Spinal cord (tissue), 10 donors: ENCODE results near the gene LRRC55. TPM values are rescaled to one million over a fixed set of nuclear protein-coding genes. Genes with fewer than 3 reads are reported as not detected.
A peak's percentile ranks its signal among the peaks of the same experiment; 100 is the strongest.

Experiments
- DNase-seq, 6 donors: peaks; one replicate each; pipeline versions ENCODE4 v3.0.0 to v3.0.0-alpha.2; 2013 to 2015; ENCODE audit warnings: low spot score in 6 of 6, low read depth in 4 of 6
- H3K27ac ChIP-seq: one replicate; pipeline ENCODE4 v1.5.1; 2013; ENCODE audit warnings: low read depth, low read length, control low read depth
- H3K27me3 ChIP-seq: one replicate; pipeline ENCODE4 v1.6.1; 2013; ENCODE audit warnings: low read length; ENCODE audit not compliant: control insufficient read depth, insufficient read depth
- H3K36me3 ChIP-seq: one replicate; pipeline ENCODE4 v1.6.1; 2013; ENCODE audit warnings: low read length; ENCODE audit not compliant: control insufficient read depth, insufficient read depth
- H3K4me1 ChIP-seq: one replicate; pipeline ENCODE4 v1.6.1; 2013; ENCODE audit warnings: low read length; ENCODE audit not compliant: control insufficient read depth, insufficient read depth
- H3K4me3 ChIP-seq: one replicate; pipeline ENCODE4 v1.5.1; 2013; ENCODE audit warnings: low read depth, low read length, control low read depth
- H3K9me3 ChIP-seq: one replicate; pipeline ENCODE4 v1.6.1; 2013; ENCODE audit warnings: low read length; ENCODE audit not compliant: control insufficient read depth, insufficient read depth
- WGBS: methylation state at CpG from one replicate; pipeline ENCODE4 v1.1.5; 2013; ENCODE audit warnings: missing lambda C conversion rate; ENCODE audit not compliant: insufficient coverage; 5-methylcytosine and 5-hydroxymethylcytosine counted together
- polyA plus RNA-seq, 2 donors: library from polyadenylated mRNA; unstranded; fragments of 120-200 nt; gene quantifications; one replicate each; pipeline ENCODE4 v1.2.1, GENCODE V29; 2013; ENCODE audit not compliant: insufficient read length in 2 of 2
- total RNA-seq, 2 donors: library from RNA; depleted of rRNA in 1 of 2; stranded (reverse); fragments of 120-200 nt in 1 of 2; fragments of >200 nt in 1 of 2; gene quantifications; one replicate each; pipeline versions ENCODE4 v1.2.3 to v1.2.4, GENCODE V29; 2013 to 2014
- donor health status: healthy.

LRRC55 gene
- total and polyA plus RNA-seq, 4 donors = 8.7 to 39.3 (median 22.6) TPM

DNA sequence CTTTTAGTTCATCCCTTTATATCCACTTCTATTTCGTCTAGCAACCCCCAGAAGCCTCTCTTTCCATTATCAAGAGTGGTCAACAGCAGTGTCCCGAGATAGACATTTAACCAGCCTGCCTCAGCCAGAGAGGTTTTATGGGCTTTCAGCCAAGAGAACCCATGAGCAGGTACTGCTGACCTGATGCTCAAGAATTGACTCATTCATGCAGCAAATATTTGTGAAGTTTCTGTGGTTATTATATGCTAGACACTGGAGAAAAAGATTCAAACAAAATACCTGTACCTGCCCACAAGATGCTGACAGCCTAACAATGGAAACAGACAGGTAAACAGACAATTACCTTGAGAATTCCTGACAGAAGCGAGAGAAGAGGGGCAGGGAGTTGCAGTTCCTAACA is 9.7 kb upstream of the LRRC55 start:
- Histone ChIP-seq H3K4me1 (no peaks in the 10 kb centered on the region), H3K27ac (no peak overlapping the region), H3K4me3 (no peak overlapping the region), H3K36me3 (no peaks in the 10 kb centered on the region), H3K27me3 (no peaks in the 10 kb centered on the region), H3K9me3 (peaks cover 2% of the 10 kb centered on the region)
- no peak for DNase-seq
- WGBS = 78% methylated on average over 2 of the region's 3 CpGs

DNA sequence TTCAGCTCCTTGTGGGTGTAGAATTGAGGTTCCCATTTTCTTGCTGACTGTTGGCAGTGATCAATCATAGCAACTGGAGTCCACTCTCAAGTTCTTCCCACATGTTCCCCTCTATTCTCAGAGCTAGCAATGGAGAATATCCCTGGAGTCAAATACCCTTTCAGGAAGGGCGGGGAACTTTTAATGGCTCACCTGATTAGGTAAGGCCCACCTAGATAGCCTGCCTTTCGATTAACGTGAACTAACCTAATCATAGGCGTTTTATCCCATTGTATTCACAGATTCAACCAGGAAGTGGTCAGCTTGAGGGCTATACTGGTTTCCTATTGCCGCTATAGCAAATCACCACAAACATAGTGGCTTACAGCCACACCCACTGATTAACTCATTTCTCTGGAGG is 7.1 kb upstream of the LRRC55 start:
- no peaks in the 10 kb centered on the region for H3K27me3 ChIP-seq
- no peak overlapping the region for H3K4me3 ChIP-seq
- H3K36me3 ChIP-seq = no peaks in the 10 kb centered on the region
- H3K27ac ChIP-seq = no peak overlapping the region
- 100% methylated on average over 4 of the region's 5 CpGs for WGBS
- peaks cover 1% of the 10 kb centered on the region for H3K9me3 ChIP-seq
- DNase-seq = no peak
- peaks cover 3% of the 10 kb centered on the region for H3K4me1 ChIP-seq

DNA sequence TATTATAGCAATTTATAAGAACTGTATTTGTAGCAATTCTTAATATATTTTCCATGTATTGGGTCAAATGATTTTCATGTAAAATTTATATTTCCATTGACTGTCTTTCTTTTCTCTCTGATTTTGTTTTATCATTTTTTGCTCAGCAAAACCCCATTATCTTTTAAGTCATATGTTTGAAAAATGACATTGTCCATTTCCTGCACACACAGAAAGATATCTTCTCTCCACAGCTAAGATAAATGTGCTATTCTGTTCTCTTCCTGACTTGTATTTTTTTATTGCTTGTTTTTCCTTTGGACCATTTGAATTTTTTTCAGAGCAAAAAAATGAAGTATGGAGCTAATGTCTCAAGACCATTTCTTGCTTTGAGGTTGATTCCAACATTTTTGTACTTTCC is 6.3 kb upstream of the LRRC55 start:
- peaks cover 10% of the 10 kb centered on the region for H3K4me1 ChIP-seq
- H3K27ac ChIP-seq = no peak overlapping the region
- no peaks in the 10 kb centered on the region for H3K9me3 ChIP-seq
- H3K27me3 ChIP-seq = peaks cover 2% of the 10 kb centered on the region
- no peaks in the 10 kb centered on the region for H3K36me3 ChIP-seq
- DNase-seq = no peak
- H3K4me3 ChIP-seq = no peak overlapping the region

DNA sequence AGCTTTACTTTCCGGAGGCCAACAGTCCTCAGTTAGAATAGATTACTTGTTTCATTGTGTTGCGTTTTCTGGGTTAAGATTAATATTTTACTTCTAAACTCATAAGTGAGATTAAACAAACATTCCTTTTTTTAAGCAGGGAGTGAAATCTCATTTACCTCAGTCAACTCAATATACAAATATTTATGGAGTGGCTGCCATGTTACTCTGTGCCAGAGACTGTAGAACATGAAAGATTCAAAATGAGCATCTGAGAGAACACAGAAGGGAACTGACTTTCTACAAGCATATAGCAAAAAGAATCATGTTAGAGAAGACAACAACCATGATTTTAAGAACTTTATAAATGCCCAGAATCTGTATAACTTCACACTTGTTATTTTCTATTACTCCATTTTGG is 3.4 kb upstream of the LRRC55 start:
- WGBS = no CpG with 5 or more reads among the region's 2 CpGs

DNA sequence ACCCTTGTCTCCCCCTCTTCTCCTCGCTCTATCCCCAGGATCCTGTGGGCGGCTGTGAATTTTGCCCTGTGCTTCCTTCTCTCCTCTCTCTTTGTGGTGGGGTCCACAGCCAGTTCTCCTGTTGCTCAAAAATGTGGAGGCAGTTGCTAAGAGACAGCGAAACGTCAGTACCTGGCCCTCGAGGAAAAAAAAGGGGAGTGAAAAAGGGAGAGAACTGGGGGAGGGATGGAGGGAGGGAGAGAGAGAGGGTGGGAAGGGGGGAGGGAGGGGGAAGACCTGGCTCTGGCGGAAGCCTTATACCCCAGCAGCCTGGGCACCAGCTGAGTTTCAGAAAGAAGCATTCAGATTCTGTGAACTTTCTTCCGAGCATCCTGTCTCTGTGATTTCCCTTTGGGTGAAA is 2.1 kb upstream of the LRRC55 start:
- Histone ChIP-seq H3K27me3 (peaks cover 2% of the 10 kb centered on the region), H3K27ac (no peak overlapping the region), H3K4me3 (peak overlapping the region; percentile 29), H3K9me3 (no peaks in the 10 kb centered on the region), H3K36me3 (peaks cover 11% of the 10 kb centered on the region), H3K4me1 (peaks cover 39% of the 10 kb centered on the region)
- DNase-seq = peak in 1 of 6 donors; percentile 88
- WGBS = 13% methylated on average over 6 of the region's 7 CpGs

More for the DNA sequence above, 3.4 kb upstream of the LRRC55 start:
- DNase-seq = no peak
- Histone ChIP-seq H3K9me3 (no peaks in the 10 kb centered on the region), H3K4me1 (peaks cover 33% of the 10 kb centered on the region), H3K36me3 (peaks cover 11% of the 10 kb centered on the region), H3K27ac (no peak overlapping the region), H3K27me3 (peaks cover 2% of the 10 kb centered on the region), H3K4me3 (no peak overlapping the region)

DNA sequence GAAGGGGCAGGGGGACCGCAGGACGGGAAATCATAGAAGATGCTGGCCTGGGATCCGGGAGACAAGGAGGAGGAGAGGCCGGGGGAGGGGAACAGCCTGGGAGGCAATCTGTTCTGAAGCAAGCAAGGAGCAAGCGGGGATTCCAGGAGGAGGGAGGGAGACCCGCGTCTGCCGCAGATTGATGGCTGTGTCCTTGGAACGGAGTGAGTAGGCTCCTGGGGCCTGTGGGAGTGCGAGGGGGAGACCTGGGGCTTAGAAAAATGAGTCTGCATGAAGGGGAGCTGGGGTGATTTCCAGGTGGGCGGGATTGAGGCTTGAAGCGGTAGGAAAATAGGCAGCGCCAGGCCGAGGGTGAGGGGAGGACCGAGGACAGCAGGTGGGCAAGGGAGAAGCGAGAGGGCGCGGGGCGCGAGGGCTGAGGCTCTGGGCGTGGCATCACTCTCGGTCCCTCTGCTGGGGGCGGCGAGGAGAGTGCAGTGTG is 1.6 kb upstream of the LRRC55 start:
- Histone ChIP-seq H3K9me3 (no peaks in the 10 kb centered on the region), H3K27me3 (peaks cover 2% of the 10 kb centered on the region), H3K27ac (no peak overlapping the region), H3K4me1 (peaks cover 39% of the 10 kb centered on the region), H3K4me3 (peak overlapping the region; percentile 29), H3K36me3 (peaks cover 11% of the 10 kb centered on the region)
- WGBS = 2% methylated on average over 24 of the region's 24 CpGs
- DNase-seq = peak in 2 of 6 donors; percentile 90 to 94

DNA sequence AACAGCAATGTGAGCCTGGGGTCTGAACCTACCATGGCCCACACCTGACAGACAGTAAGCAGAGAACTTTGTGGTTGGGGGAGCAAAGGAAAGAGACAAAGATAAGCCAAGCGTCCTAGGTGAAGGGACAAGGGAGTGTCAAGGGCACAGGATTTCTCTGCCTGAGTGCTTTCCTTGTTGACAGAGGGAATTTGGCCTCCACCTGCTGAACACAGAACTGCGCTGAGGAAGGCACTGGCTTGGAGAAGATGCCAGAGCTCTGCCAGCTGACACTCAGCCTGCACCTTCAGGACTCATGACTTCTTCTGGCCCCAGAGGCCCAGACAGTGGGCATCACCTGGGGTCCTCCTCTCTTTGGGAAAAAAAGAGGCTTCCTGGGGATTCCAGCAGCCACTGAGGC is 789 bp upstream of the LRRC55 start:
- no peaks in the 10 kb centered on the region for H3K9me3 ChIP-seq
- DNase-seq = no peak
- peak overlapping the region; percentile 29 for H3K4me3 ChIP-seq
- H3K36me3 ChIP-seq = peaks cover 11% of the 10 kb centered on the region
- peaks cover 2% of the 10 kb centered on the region for H3K27me3 ChIP-seq
- H3K27ac ChIP-seq = no peak overlapping the region
- H3K4me1 ChIP-seq = peaks cover 39% of the 10 kb centered on the region
- 63% methylated on average over 2 of the region's 2 CpGs for WGBS

DNA sequence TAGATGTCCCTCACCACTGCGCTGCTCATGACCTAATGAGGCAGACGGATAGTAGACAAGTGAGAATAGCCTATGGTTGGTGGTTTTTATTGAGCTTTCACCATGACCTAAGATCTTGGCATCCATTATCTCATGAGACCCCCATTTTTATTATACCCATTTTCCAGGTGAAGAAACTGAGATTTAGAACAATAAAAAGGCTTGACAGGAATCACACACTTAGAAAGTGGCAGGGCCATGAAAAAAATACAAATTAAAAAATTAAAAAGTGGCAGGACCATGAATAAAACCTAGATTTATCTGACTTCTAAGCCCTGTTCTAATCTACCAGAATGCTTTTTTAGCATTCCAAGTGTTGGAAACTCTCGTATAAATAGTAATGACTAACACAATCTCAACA is 1.1 kb downstream of the LRRC55 start:
- peaks cover 39% of the 10 kb centered on the region for H3K4me1 ChIP-seq
- H3K9me3 ChIP-seq = no peaks in the 10 kb centered on the region
- H3K27me3 ChIP-seq = peaks cover 2% of the 10 kb centered on the region
- 86% methylated on average over 1 of the region's 3 CpGs for WGBS
- H3K4me3 ChIP-seq = no peak overlapping the region
- no peak overlapping the region for H3K27ac ChIP-seq
- peaks cover 18% of the 10 kb centered on the region for H3K36me3 ChIP-seq
- no peak for DNase-seq

DNA sequence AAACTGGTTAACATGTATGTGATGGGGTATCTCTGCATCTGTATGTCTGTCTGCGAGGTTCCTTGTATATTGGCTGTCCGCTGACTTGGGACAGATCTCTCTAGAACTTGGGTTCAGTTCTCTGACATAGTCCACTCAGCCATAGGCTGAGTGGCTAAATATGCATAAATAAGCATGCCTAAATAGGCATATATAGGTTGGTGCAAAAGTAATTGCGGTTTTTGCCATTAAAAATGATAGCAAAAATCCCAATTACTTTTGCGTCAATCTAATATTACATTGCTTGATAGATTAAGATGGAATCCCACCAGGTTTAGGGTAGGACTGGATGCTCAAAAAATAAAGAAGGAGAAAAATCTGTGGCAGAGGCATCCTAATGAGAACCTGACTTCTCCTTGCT is 8.8 kb downstream of the LRRC55 start:
- 100% methylated on average over 1 of the region's 4 CpGs for WGBS

DNA sequence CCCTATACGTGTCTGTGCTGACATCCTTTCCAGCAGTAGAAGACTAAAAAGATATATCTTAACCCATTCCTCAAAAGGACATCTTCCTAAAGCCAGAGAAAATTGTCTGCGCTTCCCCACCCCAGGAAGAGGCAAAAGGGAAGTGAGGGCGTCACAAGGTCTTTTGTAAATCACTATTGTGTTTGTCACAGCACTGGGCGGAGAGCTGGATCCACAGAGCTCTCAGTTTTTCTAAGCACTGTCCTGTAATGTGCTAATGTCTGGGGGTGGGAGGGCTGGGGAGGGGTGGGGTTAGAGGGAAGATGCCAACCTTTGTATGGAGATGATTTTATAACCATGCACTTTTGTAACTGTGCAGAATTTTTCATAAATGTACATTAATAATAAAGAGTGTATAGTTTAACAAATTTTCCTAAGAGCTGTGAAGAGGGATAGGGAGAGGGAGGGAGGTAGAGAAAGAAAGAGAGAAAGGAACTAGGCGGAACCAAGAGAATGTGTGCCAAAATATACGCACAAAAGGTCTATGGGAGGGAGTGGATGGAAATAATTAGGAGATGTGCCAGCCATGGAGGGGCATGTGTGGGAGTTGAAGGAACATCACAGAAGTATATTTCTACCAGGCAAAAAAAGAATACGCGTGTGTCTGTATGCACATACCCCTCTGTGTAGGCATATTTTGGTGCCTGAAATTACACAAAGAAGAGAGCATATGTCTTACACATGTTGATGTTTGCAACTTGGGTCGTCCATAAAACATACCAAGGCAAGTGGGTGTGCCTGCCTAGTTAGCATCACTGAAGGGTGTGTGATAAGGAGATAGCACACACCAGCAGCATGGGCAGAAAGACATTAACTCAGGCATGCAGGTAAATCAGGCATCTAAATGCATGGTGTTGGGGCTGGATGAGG is 9.8 kb downstream of the LRRC55 start:
- no peaks in the 10 kb centered on the region for H3K27me3 ChIP-seq
- peaks cover 10% of the 10 kb centered on the region for H3K36me3 ChIP-seq
- 71% methylated on average over 7 of the region's 9 CpGs for WGBS
- no peaks in the 10 kb centered on the region for H3K4me1 ChIP-seq
- H3K4me3 ChIP-seq = no peak overlapping the region
- peak in 1 of 6 donors; percentile 41 for DNase-seq
- no peak overlapping the region for H3K27ac ChIP-seq
- H3K9me3 ChIP-seq = no peaks in the 10 kb centered on the region

More for the DNA sequence above, 8.8 kb downstream of the LRRC55 start:
- H3K27me3 ChIP-seq = no peaks in the 10 kb centered on the region
- no peaks in the 10 kb centered on the region for H3K4me1 ChIP-seq
- H3K9me3 ChIP-seq = no peaks in the 10 kb centered on the region
- H3K4me3 ChIP-seq = no peak overlapping the region
- DNase-seq = no peak
- H3K36me3 ChIP-seq = peaks cover 10% of the 10 kb centered on the region
- no peak overlapping the region for H3K27ac ChIP-seq
